Vagina (tissue), 2 donors: ENCODE data around the gene STK32B.

Experiments
- CTCF ChIP-seq, 3 experiments: fragments of 450-650 bp in 2 of 3; fragments of 200-600 bp in 1 of 3; sonication (generic) in 1 of 3; IDR thresholded peaks; one replicate each; pipeline ENCODE4 v1.5.1; 2017 to 2019; ENCODE audit warnings: antibody characterized with exemption in 3 of 3, mild to moderate bottlenecking in 2 of 3, moderate library complexity in 2 of 3
- POLR2A ChIP-seq, 2 donors: fragments of 450-650 bp; IDR thresholded peaks; one replicate each; pipeline ENCODE4 v1.6.1; 2017; ENCODE audit warnings: antibody characterized with exemption in 2 of 2, mild to moderate bottlenecking in 2 of 2, moderate library complexity in 2 of 2

- TF ChIP-seq CTCF (IDR thresholded peaks at IDR 0.05) = no peak
- TF ChIP-seq POLR2A (IDR thresholded peaks at IDR 0.05) = no peak
Observed at GRCh38 chr4:5118091-5118786, 67.0 kb downstream of the STK32B start.
